UCSD-AML1 (cell line): ENCODE measurements around the gene INPP5B.
"Not testable (repeated sequence)": the region's sequence is repeated elsewhere in the genome, so short reads cannot be mapped to it uniquely, and the experiment has no call there.

Source experiments
- DNase-seq: peaks from one replicate; lab custom pipeline; 2025; ENCODE audit not compliant: unreplicated experiment; lab: John Stamatoyannopoulos, UW

The INPP5B gene

GRCh38 chr1:37946703-37947360 is at the start of gene INPP5B:
TSS of gene INPP5B (minus strand) at chr1:37947053. CDS start at chr1:37946308, 745 bp downstream.
- DNase-seq, result peak; percentile 88

GRCh38 chr1:37995751-37996345 is 49.0 kb upstream of the INPP5B start:
- DNase-seq, result no peak

GRCh38 chr1:37994886-37995566 is 48.2 kb upstream of the INPP5B start:
- no peak for DNase-seq

- DNase-seq, result no peak
These were observed 42.6 kb upstream of the INPP5B start for GRCh38 chr1:37989361-37989930.

GRCh38 chr1:37987679-37988078 is 40.8 kb upstream of the INPP5B start:
- no peak for DNase-seq

- DNase-seq, result no peak
These were observed 36.7 kb upstream of the INPP5B start for GRCh38 chr1:37983546-37983945.

- DNase-seq, result no peak
These were observed 31.7 kb upstream of the INPP5B start for GRCh38 chr1:37978541-37978940.

- not testable (repeated sequence) for DNase-seq
These were observed 28.2 kb upstream of the INPP5B start for GRCh38 chr1:37975083-37975482.

GRCh38 chr1:37974567-37974966 is 27.7 kb upstream of the INPP5B start:
- no peak for DNase-seq

- DNase-seq, result not testable (repeated sequence)
These were observed 26.8 kb upstream of the INPP5B start for GRCh38 chr1:37973684-37974083.

GRCh38 chr1:37965301-37965700 is 18.4 kb upstream of the INPP5B start:
- DNase-seq, result no peak

GRCh38 chr1:37964106-37964505 is 17.3 kb upstream of the INPP5B start:
- DNase-seq, result not testable (repeated sequence)

- no peak for DNase-seq
These were observed 11.8 kb upstream of the INPP5B start for GRCh38 chr1:37958690-37959089.

- no peak for DNase-seq
These were observed 8.8 kb upstream of the INPP5B start for GRCh38 chr1:37955685-37956084.

GRCh38 chr1:37954316-37954971 is 7.6 kb upstream of the INPP5B start:
- DNase-seq, result no peak

GRCh38 chr1:37952738-37953137 is 5.9 kb upstream of the INPP5B start:
- DNase-seq, result no peak

GRCh38 chr1:37951783-37952624 is 5.2 kb upstream of the INPP5B start:
- DNase-seq, result no peak

- DNase-seq, result no peak
These were observed 4.4 kb upstream of the INPP5B start for GRCh38 chr1:37951041-37951782.

GRCh38 chr1:37949524-37950152 is 2.8 kb upstream of the INPP5B start:
- DNase-seq, result no peak
